GM12878 (cell line): ENCODE measurements around the gene CT45A9. TPM values are rescaled to one million over a fixed set of nuclear protein-coding genes. Genes with fewer than 3 reads are reported as not detected.
"Not testable (repeated sequence)": the region's sequence is repeated elsewhere in the genome, so short reads cannot be mapped to it uniquely, and the experiment has no call there.

Source experiments
- ATAC-seq: fragments of 200-7000 bp; cut with Tn5 transposase; 3 replicates; pipeline ENCODE4 v1.9.1; 2020; ENCODE audit warnings: mild to moderate bottlenecking, moderate library complexity
- BruUV-seq: library from RNA; stranded (reverse); fragments of 400-500 nt; replicated peaks from 2 replicates; lab custom pipeline; 2021; lab: Mats Ljungman, UMichigan
- CTCF ChIA-PET: fragments of 300-600 bp; sonication (Branson Sonifier 250); formaldehyde crosslinking; extraction: SDS; loops from one replicate; lab custom pipeline; 2021; ENCODE audit warnings: inconsistent platforms; lab: Yijun Ruan, JAX
- POLR2A ChIA-PET: fragments of 350-600 bp; formaldehyde crosslinking; extraction: SDS; loops from one replicate; lab custom pipeline; 2021; ENCODE audit warnings: inconsistent platforms; lab: Charles Lee
- RAD21 ChIA-PET: fragments of 300-600 bp; sonication (Branson Sonifier 250); formaldehyde crosslinking; loops from one replicate; lab custom pipeline; 2023; ENCODE audit warnings: antibody characterized with exemption; ENCODE audit not compliant: unreplicated experiment; lab: Charles Lee
- SMC1A ChIA-PET: fragments of 300-600 bp; sonication (Branson Sonifier 250); formaldehyde crosslinking; loops from one replicate; lab custom pipeline; 2023; ENCODE audit not compliant: unreplicated experiment, uncharacterized antibody; lab: Charles Lee
- DNase-seq: peaks from one replicate; pipeline ENCODE4 v3.0.0-alpha.2; 2011; ENCODE audit warnings: low read depth, low spot score
- FAIRE-seq: peaks from 3 replicates; lab custom pipeline; 2011; peaks lifted over from hg19 to GRCh38; lab: Jason Lieb, UNC
- H2AFZ ChIP-seq: 2 replicates; pipeline ENCODE4 v1.6.0; 2011; ENCODE audit warnings: low read depth, low read length, control low read depth; ENCODE audit not compliant: control insufficient read depth
- H3K27ac ChIP-seq: 2 replicates; pipeline ENCODE4 v1.5.1; 2011; ENCODE audit warnings: control low read depth; ENCODE audit not compliant: control insufficient read depth, insufficient read depth
- H3K27me3 ChIP-seq, 2 experiments: replicated peaks in 1 of 2; 2 replicates each; pipeline versions ENCODE4 v1.6.0 to v1.6.1; 2011; ENCODE audit warnings: low read length in 1 of 2; ENCODE audit not compliant: control insufficient read depth in 2 of 2, insufficient read depth in 2 of 2
- H3K36me3 ChIP-seq, 2 experiments: 2 replicates each; pipeline ENCODE4 v1.5.1; 2011; ENCODE audit warnings: low read length in 1 of 2; ENCODE audit not compliant: control insufficient read depth in 2 of 2, insufficient read depth in 2 of 2
- H3K4me1 ChIP-seq: 2 replicates; pipeline ENCODE4 v1.6.1; 2011; ENCODE audit warnings: mild to moderate bottlenecking, low read length, moderate library complexity, mixed read lengths; ENCODE audit not compliant: control insufficient read depth, insufficient read depth
- H3K4me2 ChIP-seq: 2 replicates; pipeline ENCODE4 v1.6.0; 2011; ENCODE audit warnings: control low read depth; ENCODE audit not compliant: control insufficient read depth, insufficient read depth
- H3K4me3 ChIP-seq: fragments of 200-600 bp; sonication (generic); 2 replicates; pipeline ENCODE4 v1.5.1; 2016
- H3K79me2 ChIP-seq: 2 replicates; pipeline ENCODE4 v1.6.0; 2011; ENCODE audit warnings: low read length; ENCODE audit not compliant: control insufficient read depth, insufficient read depth
- H3K9ac ChIP-seq: 2 replicates; pipeline ENCODE4 v1.8.0; 2011; ENCODE audit warnings: low read length, control low read depth, mixed read lengths; ENCODE audit not compliant: control insufficient read depth, insufficient read depth
- H3K9me3 ChIP-seq: replicated peaks from 3 replicates; pipeline ENCODE4 v1.5.1; 2011; ENCODE audit warnings: mild to moderate bottlenecking, low read length; ENCODE audit not compliant: control insufficient read depth, insufficient read depth
- H4K20me1 ChIP-seq: 2 replicates; pipeline ENCODE4 v1.6.0; 2011; ENCODE audit not compliant: control insufficient read depth, insufficient read depth
- RAD21 ChIP-seq: IDR thresholded peaks from 2 replicates; pipeline ENCODE4 v1.6.1; 2011; ENCODE audit warnings: mild to moderate bottlenecking, low read depth, low read length, moderate library complexity; ENCODE audit not compliant: insufficient read depth
- WGBS: methylation state at CpG from one replicate; pipeline ENCODE4 v1.1.6; 2016; ENCODE audit warnings: low lambda C conversion rate; ENCODE audit not compliant: insufficient replicate concordance, insufficient coverage; ENCODE audit errors: missing lambda C conversion rate; 5-methylcytosine and 5-hydroxymethylcytosine counted together
- in situ Hi-C: fragments of 300-500 bp; cut with MboI; formaldehyde crosslinking; loops from 9 replicates; pipeline ENCODE4 v1.14.3; 2018; ENCODE audit warnings: mixed read lengths
- intact Hi-C: fragments of 100-400 bp; cut with micrococcal nuclease; formaldehyde crosslinking; loops from one replicate; pipeline ENCODE4 v1.14.2; 2022; ENCODE audit not compliant: unreplicated experiment
- polyA plus RNA-seq, 11 experiments: library from polyadenylated mRNA; depleted of rRNA in 4 of 11; unstranded in 6 of 11; stranded (reverse) in 5 of 11; fragments of >200 nt; fragmentation: Nextera tagmentation in 4 of 11; fragmentation: Illumina TruSeq in 1 of 11; extraction: Ambion mirVana in 4 of 11; extraction: Trizol in 1 of 11; gene quantifications; 1 replicate in 1 of 11; 2 replicates in 10 of 11; pipeline versions ENCODE4 v1.2.1 to v1.2.3, GENCODE V29; 2011 to 2016; ENCODE audit warnings: inconsistent platforms in 2 of 11, missing spikeins in 2 of 11, low read depth in 1 of 11
- total RNA-seq, 4 experiments: library from RNA; depleted of rRNA in 3 of 4; stranded (reverse); fragments of >200 nt in 3 of 4; fragmentation: Illumina TruSeq in 1 of 4; extraction: Trizol in 1 of 4; gene quantifications; 2 replicates each; pipeline versions ENCODE4 v1.2.1 to v1.2.3, GENCODE V29; 2013 to 2021
- TF ChIP-seq, protein P1 (sequence below), 3 experiments: IDR thresholded peaks in 2 of 3; conservative IDR thresholded peaks in 1 of 3; 2 replicates each; pipeline ENCODE4 v1.5.1; 2011; ENCODE audit warnings: low read depth in 3 of 3, low read length in 3 of 3, mild to moderate bottlenecking in 3 of 3, control low read depth in 2 of 3, moderate library complexity in 2 of 3, inconsistent platforms in 1 of 3, mixed read lengths in 1 of 3; ENCODE audit not compliant: control insufficient read depth in 2 of 3, insufficient read depth in 1 of 3; ENCODE audit errors: extremely low read depth in 1 of 3

The CT45A9 gene
- total and polyA plus RNA-seq, 10 of the 15 experiments (the other 5 are each of a cell fraction or from before 2014, with no cell fraction given), result not detected

DNA sequence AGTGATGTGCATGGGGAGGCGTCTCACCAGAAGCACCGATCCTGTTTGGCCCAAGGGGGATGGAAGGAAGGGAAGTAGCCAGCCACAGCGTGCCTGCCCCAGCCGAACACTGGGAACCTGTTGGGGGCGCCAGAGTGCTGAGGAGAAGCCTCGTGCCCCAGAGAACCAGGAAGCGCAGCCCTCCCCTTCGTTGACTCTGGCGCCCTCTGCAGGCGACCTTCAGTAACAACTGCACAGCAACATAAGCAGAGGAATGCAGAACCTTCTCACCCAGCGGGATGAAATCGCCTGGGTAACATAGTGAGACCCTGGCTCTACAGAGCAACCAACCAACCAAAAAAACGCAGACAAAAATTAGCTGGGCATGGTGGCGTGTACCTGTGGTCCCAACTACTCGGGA, 17.4 kb upstream of the CT45A9 start:
- SMC1A ChIA-PET, DNase-seq, H3K4me3 ChIP-seq, H3K9ac ChIP-seq, H3K9me3 ChIP-seq, BruUV-seq, H3K4me1 ChIP-seq, FAIRE-seq, RAD21 ChIA-PET, H4K20me1 ChIP-seq, H3K27ac ChIP-seq, H2AFZ ChIP-seq, POLR2A ChIA-PET, ATAC-seq, in situ Hi-C loops, H3K79me2 ChIP-seq, H3K36me3 ChIP-seq, CTCF ChIA-PET, intact Hi-C loops, H3K27me3 ChIP-seq, H3K4me2 ChIP-seq: not testable (repeated sequence)
- 36% methylated on average over 14 of the region's 15 CpGs for WGBS
- TF ChIP-seq, protein P1, sequence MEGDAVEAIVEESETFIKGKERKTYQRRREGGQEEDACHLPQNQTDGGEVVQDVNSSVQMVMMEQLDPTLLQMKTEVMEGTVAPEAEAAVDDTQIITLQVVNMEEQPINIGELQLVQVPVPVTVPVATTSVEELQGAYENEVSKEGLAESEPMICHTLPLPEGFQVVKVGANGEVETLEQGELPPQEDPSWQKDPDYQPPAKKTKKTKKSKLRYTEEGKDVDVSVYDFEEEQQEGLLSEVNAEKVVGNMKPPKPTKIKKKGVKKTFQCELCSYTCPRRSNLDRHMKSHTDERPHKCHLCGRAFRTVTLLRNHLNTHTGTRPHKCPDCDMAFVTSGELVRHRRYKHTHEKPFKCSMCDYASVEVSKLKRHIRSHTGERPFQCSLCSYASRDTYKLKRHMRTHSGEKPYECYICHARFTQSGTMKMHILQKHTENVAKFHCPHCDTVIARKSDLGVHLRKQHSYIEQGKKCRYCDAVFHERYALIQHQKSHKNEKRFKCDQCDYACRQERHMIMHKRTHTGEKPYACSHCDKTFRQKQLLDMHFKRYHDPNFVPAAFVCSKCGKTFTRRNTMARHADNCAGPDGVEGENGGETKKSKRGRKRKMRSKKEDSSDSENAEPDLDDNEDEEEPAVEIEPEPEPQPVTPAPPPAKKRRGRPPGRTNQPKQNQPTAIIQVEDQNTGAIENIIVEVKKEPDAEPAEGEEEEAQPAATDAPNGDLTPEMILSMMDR (IDR thresholded peaks at IDR 0.05 in 2 of 3, conservative IDR thresholded peaks at IDR 0.05 in 1 of 3; ENCODE audit: control insufficient read depth in 2 of 3, extremely low read depth in 1 of 3, insufficient read depth in 1 of 3, low read depth in 3 of 3, low read length in 3 of 3), result peak; percentile 22 to 30 (median 23); a peak in 3 of 6 replicates
- peak; percentile 12; the same call in 1 of the 2 replicates for TF ChIP-seq RAD21

DNA sequence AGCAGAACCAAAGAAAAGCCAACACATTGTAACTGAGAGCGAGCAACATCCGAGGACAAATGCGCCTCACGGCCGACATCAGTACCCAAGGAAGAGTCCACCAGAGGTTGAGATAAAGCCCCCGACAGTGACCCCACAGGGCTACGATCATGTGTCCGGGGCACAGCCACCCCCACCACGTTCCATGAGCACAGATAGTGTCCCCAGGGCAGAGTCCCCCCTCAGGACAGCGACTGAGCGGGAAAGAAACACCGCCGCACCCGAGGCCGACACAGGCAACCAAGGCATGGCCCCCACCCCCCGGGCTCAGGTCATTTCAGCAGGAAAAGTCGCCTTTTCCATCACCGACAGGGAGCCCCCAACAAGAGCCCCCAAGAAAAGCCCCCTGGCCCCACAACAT, 16.6 kb upstream of the CT45A9 start:
- RAD21 ChIA-PET, in situ Hi-C loops: not testable (repeated sequence)

DNA sequence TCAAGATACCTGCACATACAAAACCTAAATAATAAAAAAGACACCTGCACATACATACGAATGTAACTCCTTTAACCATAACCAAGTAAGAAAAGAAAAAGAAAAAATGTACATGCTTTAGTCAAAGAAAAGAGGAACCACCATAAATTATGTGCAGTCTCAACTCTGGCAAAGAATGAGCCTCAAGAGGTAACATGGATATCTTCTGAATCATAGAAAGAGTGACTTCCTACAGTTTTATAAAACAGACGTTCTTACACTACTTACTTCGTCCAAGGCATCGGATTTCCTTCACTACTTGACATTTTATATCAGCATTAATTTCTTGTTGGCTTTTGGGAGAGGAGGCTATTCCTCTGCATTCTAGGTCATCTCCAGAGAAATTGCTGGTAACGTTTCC, 11.1 kb upstream of the CT45A9 start:
- ATAC-seq, H3K36me3 ChIP-seq, FAIRE-seq, H3K4me3 ChIP-seq, H3K27ac ChIP-seq, SMC1A ChIA-PET, H3K27me3 ChIP-seq, in situ Hi-C loops, H3K9ac ChIP-seq, intact Hi-C loops, H2AFZ ChIP-seq, H3K4me1 ChIP-seq, H4K20me1 ChIP-seq, DNase-seq, H3K79me2 ChIP-seq, POLR2A ChIA-PET, H3K9me3 ChIP-seq, BruUV-seq, H3K4me2 ChIP-seq, RAD21 ChIA-PET, CTCF ChIA-PET: not testable (repeated sequence)
- 0% methylated on average over 4 of the region's 5 CpGs for WGBS

More for the DNA sequence above, 16.6 kb upstream of the CT45A9 start:
- H3K79me2 ChIP-seq, H4K20me1 ChIP-seq, FAIRE-seq, H3K27me3 ChIP-seq, H3K4me1 ChIP-seq, H3K27ac ChIP-seq, ATAC-seq, H3K4me2 ChIP-seq, CTCF ChIA-PET, SMC1A ChIA-PET, intact Hi-C loops, DNase-seq, BruUV-seq, H2AFZ ChIP-seq, POLR2A ChIA-PET, H3K36me3 ChIP-seq, H3K9me3 ChIP-seq, H3K9ac ChIP-seq, H3K4me3 ChIP-seq: not testable (repeated sequence)
- WGBS, result 73% methylated on average over 11 of the region's 18 CpGs
